Esophagus squamous epithelium (tissue), 4 donors: Measurements from ENCODE around the gene TRAF3.

ENCODE experiments used
- POLR2A ChIP-seq, 4 donors: fragments of 450-650 bp; IDR thresholded peaks; one replicate each; pipeline ENCODE4 v1.6.1; 2017; ENCODE audit warnings: antibody characterized with exemption in 4 of 4, mild to moderate bottlenecking in 4 of 4, moderate library complexity in 3 of 4
- TF ChIP-seq, protein P1 (sequence below), 6 experiments: fragments of 450-650 bp in 4 of 6; fragments of 200-600 bp in 2 of 6; sonication (generic) in 2 of 6; IDR thresholded peaks; one replicate each; pipeline ENCODE4 v1.5.1; 2016 to 2019; ENCODE audit warnings: antibody characterized with exemption in 6 of 6, mild to moderate bottlenecking in 4 of 6, moderate library complexity in 4 of 6

DNA sequence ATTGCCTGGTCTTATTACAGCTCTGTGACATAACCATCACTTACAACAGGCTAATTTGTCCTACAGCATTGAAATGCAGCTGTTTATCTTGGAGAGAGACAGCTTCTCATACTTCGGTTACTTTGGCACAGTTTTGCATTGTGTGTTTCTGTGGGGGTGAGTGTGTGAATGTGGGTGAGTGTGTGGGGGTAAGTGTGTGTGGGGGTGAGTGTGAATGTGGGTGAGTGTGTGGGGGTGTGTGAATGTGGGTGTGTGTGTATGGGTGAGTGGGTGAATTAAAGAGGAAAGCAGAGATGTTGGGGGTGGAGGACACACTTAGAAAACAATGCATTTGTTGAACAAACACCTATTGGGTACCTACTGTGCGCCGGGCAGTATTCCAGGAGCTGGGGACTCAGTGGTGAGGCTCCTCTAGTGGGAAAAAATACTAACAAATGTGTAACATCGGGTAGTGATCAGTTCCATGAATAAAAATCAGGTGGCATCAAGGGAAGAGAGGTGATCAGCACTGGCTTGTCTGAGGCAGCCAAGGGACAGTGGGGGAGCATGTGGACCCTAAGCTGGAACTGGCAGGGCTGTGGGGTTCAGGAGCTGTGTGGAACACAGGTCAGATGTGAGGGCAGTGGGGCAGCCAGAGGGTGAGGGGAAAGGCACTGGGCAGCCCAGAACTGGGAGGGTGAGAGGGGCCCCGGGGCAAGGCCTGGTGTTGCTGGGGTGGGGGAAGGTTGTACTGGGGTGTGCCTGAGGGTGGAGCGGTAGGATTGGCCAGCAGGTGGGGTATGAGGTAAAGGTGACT is 101.1 kb downstream of the TRAF3 start:
- TF ChIP-seq, protein P1, sequence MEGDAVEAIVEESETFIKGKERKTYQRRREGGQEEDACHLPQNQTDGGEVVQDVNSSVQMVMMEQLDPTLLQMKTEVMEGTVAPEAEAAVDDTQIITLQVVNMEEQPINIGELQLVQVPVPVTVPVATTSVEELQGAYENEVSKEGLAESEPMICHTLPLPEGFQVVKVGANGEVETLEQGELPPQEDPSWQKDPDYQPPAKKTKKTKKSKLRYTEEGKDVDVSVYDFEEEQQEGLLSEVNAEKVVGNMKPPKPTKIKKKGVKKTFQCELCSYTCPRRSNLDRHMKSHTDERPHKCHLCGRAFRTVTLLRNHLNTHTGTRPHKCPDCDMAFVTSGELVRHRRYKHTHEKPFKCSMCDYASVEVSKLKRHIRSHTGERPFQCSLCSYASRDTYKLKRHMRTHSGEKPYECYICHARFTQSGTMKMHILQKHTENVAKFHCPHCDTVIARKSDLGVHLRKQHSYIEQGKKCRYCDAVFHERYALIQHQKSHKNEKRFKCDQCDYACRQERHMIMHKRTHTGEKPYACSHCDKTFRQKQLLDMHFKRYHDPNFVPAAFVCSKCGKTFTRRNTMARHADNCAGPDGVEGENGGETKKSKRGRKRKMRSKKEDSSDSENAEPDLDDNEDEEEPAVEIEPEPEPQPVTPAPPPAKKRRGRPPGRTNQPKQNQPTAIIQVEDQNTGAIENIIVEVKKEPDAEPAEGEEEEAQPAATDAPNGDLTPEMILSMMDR (IDR thresholded peaks at IDR 0.05): no peak
- no peak for TF ChIP-seq POLR2A (IDR thresholded peaks at IDR 0.05)
